WI38 (cell line): ENCODE measurements around the gene SLC45A1.

Source experiments
- H3K4me3 ChIP-seq: 2 replicates; pipeline ENCODE4 v1.5.1; 2011; ENCODE audit warnings: low read depth, mild to moderate bottlenecking, control low read depth, low read length
- TF ChIP-seq, protein P1 (sequence below): IDR thresholded peaks from 2 replicates; pipeline ENCODE4 v1.5.1; 2012; ENCODE audit warnings: low read depth, mild to moderate bottlenecking, control low read depth, low read length

Gene SLC45A1

DNA sequence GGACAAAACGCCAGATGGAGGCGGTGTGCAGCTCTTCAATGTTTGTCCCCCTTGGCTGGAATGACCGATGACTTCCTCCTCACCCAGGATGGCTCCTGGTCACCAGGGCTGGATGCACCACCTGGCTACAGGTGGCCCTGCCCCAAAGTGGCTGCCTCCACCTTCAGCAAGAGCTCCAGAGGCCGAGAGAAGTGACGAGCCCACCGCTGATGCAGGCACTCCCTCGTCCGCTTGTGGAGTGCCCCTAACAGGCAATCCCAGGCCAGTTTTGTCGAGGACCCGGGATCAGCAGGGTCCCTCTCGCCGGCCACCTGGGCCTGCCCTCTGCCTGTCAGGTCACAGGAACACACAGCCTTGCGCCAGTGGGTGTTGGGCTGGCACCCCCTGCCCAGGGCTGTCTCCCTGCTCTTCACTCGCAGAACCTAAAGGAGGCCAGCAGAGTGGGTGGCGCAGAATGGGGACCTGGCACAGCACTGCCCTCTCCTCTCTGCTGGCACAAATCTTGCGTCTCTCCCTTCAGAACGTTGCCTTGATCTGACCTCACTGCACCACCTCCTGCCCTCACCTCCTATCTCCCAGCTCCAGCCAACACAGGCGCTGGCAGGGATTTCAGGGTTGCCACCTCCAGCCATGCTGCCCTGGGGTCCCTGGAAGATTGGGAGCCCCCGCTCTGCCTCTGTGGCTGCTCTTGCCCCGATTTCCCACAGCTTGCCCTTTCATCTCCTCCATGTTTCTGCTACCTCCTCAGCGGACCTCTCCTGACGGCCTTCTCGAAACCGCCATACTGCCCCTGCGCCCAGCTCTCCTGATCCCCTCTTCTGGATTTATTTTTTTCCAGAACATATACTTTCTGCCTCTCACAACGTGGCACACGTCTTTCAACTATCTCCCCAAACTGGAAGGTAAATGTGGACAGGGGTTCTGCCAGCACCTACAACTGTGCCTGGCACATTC lies 38.6 kb downstream of the SLC45A1 start:
- H3K4me3 ChIP-seq, result no peak overlapping the region

DNA sequence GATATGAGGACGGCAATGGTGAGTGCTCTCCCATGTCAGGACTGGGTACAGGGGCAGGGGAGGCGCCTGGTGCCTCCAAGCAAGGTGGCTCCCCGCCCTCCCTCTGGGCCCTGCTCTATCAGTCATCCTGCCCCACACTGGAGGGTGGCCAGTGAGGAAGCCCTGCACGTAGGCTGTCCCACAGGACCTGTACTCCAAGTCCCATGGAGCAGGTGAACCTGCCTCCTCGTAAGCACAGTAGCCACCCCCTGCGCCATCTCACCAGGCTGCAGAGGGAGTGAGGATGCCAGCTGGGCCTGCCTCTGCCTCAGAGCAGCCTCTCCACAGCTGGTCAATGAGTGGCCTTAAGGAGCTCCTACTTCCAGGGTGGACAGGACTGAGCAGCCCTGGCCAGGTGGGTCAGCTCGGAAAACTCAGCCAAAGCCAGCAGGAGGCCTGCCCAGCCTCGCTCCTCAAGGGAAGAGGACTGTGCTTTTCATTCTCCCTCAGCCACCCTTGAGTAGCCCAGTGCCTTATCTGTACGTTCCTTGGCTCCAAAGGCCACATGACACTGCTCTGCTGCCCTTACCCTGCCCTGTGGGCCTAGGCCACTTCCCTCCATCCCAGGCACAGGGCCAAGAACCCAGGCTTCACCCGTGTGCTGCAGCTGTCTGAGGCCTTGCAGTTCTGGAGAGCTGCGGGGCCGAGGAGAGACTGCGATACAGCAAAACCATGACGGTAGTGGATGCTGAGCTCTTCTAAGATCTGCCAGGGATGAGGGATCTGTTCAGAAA lies 39.6 kb downstream of the SLC45A1 start:
- no peak overlapping the region for H3K4me3 ChIP-seq
- TF ChIP-seq, protein P1, sequence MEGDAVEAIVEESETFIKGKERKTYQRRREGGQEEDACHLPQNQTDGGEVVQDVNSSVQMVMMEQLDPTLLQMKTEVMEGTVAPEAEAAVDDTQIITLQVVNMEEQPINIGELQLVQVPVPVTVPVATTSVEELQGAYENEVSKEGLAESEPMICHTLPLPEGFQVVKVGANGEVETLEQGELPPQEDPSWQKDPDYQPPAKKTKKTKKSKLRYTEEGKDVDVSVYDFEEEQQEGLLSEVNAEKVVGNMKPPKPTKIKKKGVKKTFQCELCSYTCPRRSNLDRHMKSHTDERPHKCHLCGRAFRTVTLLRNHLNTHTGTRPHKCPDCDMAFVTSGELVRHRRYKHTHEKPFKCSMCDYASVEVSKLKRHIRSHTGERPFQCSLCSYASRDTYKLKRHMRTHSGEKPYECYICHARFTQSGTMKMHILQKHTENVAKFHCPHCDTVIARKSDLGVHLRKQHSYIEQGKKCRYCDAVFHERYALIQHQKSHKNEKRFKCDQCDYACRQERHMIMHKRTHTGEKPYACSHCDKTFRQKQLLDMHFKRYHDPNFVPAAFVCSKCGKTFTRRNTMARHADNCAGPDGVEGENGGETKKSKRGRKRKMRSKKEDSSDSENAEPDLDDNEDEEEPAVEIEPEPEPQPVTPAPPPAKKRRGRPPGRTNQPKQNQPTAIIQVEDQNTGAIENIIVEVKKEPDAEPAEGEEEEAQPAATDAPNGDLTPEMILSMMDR, result no peak

More for the DNA sequence above, 38.6 kb downstream of the SLC45A1 start:
- TF ChIP-seq, protein P1, result no peak

DNA sequence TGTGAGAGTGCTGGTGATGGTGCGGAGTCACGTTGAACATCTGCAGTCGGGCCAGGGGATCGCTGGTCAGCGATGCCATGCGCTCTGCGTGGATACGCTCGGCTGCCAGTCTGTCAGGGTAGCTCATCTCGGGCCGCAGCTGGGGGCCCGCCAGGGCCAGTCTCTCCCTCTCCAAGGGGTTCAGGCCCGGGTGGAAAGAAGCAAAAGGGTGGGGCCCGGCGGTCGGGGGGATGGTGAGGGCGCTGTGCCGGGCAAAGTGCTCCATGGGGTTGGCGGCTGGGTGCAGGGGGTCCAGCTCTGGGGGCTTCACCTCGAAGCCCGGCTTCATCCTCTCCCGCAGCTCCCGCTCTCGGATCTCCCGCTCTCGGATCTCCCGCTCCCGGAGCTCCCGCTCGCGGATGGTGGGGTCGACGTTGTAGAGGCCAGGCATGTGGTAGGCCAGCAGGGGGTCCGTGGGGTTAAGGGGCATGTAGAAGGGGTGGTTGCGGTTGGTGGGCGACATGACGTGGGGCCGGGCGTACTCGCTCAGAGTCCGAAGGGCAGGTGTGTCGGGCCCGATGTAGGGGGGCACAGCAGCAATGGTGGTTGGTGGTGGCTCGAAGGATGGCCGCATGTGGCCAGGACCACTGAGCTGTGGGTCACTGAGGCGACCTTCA lies 40.5 kb downstream of the SLC45A1 start:
- TF ChIP-seq, protein P1, result no peak
- no peak overlapping the region for H3K4me3 ChIP-seq

DNA sequence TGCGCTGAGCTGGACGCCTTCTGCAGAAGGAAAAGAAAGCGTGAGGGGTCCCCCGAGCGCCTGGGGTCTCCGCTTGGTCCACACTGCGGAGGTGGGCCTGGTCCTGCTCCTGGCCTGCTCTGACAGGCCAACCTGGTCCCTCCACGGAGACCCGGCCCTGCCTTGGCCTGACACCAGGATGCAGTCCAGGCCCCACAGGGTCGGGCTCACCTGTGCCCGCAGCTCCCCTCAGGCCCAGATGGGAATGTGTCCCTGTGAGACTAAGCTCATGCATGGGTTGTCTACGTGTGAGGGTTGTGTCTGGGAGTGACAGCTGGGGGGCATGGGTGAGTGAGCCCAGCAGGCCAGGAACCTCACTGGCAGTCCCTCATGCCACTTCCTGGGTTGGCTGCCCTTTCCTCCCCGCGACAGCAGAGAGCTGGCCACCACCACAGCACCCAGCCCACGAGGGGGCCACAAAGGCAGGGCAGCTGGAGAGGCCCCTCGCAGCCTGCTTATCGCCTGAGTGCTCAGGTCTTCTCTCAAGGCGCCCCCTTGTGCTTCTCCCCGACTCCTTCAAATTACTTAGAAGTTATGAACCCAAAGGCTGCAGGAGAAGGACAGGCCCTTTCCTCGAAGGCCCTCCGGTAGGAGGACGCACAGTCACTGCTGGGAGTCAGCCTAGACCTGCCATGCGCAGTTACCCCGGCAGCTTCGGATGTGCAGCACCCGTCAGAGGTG lies 41.1 kb downstream of the SLC45A1 start:
- TF ChIP-seq, protein P1, result no peak
- no peak overlapping the region for H3K4me3 ChIP-seq

DNA sequence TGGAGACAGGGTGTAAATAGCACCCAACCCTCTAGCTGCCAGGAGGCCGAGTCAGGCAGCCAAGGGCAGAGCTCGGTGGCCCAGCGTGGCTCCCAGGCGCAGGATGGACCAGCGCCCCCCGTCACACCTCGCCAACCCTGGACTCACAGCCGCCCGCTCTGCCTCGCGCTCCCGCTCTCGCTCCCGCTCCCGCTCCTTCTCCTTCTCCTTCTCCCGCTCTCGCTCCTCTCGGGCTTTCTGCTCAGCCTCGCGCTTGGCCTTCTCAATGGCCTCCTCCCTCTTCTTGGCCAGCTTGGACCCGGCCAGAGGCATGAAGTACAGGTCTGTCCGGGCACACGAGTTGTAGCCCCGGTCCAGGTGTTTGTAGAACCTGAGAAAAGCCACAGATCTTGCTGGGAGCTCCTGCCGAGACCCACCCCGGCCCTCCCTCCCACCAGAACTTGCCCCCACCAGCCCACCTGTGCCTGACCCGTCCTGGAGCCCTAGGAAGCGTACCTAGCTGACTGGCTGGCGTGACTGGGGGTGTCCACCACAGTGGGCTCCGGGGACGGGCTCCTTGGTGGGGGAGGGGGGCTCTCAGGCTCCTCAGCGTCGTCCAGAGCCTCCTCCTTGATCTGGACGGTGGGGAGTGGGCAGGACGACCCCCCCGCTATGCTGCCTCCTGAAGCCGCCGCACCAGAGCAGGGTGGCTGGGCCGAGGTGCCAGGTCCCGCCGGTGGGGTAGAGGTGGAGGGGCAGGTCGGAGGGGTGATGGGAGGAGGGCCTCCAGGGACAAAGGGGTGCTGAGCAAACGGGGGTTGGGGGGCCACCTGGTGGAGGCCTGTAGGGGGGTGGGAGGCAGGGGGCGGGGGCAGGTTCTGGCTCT lies 41.9 kb downstream of the SLC45A1 start:
- TF ChIP-seq, protein P1, result no peak
- no peak overlapping the region for H3K4me3 ChIP-seq
